GM18520 (cell line): ENCODE results near the gene SLC26A1.
"Not testable (repeated sequence)": the region's sequence is repeated elsewhere in the genome, so short reads cannot be mapped to it uniquely, and the experiment has no call there.

ENCODE experiments used
- ATAC-seq: cut with Tn5 transposase; IDR thresholded peaks from one replicate; pipeline ENCODE4 v1.9.1; 2021; ENCODE audit not compliant: unreplicated experiment

Gene SLC26A1

GRCh38 chr4:955931-956381 is 37.2 kb downstream of the SLC26A1 start:
- ATAC-seq = no peak

- no peak for ATAC-seq
These were observed 37.9 kb downstream of the SLC26A1 start for GRCh38 chr4:955161-955921.

- ATAC-seq = no peak
These were observed 38.8 kb downstream of the SLC26A1 start for GRCh38 chr4:954211-955020.

DNA sequence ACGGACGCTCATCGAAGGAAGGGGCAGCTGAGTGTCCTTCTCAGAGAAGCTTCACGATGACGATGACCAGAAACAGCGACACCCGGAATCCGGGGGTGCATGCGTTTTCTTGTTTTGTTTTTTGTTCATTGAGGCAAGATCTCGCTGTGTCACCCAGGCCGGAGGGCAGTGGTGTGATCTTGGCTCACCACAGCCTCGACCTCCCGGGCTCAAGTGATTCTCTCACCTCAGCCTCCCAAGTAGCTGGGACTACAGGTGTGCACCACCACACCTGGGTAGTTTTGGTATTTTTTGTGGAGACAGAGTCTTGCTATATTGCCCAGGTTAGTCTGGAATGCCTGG is 39.7 kb downstream of the SLC26A1 start:
- no peak for ATAC-seq

- no peak for ATAC-seq
These were observed 40.2 kb downstream of the SLC26A1 start for GRCh38 chr4:952881-953573.

- no peak for ATAC-seq
These were observed 41.4 kb downstream of the SLC26A1 start for GRCh38 chr4:951594-952468.

GRCh38 chr4:951186-951585 is 42.0 kb downstream of the SLC26A1 start:
- no peak for ATAC-seq

DNA sequence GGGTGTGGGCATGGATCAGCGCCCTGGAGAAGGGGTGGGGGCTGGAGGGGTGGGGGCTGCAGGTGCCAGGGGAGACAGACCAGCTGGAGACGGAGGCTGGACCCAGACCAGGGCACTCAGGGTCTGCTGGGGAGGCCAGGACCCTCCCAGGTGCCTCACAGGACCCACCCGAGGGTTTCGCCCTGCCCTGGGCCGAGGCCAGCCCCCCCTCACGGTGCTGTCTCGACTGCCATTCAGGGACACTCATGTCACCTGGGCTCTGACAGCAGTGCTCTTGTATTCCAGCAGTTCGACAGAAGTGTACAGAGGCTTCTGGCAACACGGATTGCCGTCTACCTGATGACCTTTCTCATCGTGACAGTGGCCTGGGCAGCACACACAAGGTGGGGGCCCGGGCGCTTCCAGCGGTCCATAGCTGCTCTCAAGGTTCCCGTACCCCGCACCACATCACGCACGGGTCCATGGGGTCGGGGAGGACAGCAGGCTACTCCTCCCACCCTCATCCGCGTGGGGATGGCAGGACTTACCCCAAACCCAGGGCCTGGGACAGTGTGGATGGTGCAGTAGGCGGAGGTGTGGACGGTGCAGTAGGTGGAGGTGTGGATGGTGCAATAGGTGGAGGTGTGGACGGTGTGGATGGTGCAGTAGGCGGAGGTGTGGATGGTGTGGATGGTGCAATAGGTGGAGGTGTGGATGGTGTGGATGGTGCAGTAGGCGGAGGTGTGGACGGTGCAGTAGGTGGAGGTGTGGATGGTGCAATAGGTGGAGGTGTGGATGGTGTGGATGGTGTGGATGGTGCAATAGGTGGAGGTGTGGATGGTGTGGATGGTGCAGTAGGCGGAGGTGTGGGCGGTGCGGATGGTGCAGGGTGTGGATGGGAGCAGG is 42.8 kb downstream of the SLC26A1 start:
- no peak for ATAC-seq

- no peak for ATAC-seq
These were observed 43.5 kb downstream of the SLC26A1 start for GRCh38 chr4:949656-950055.

DNA sequence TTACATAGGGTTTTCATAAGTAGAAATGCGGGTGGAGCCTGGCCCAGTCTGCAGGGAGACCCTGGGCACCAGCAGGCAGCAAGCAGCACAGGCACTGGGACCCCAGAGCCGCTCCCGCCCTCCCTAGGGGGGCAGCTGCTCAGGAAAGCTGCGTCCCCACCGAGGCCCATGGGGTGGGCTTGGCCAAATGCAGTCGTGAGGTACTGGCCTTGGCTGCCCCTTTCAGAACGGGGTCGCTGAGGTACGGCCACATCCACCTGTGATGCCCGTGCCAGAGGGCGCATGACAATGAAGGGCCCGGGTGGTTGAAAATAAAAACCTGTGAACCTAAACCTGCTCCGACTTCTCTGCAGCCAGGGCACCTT is 44.3 kb downstream of the SLC26A1 start:
- no peak for ATAC-seq

GRCh38 chr4:948101-948935 is 44.9 kb downstream of the SLC26A1 start:
- ATAC-seq = no peak

DNA sequence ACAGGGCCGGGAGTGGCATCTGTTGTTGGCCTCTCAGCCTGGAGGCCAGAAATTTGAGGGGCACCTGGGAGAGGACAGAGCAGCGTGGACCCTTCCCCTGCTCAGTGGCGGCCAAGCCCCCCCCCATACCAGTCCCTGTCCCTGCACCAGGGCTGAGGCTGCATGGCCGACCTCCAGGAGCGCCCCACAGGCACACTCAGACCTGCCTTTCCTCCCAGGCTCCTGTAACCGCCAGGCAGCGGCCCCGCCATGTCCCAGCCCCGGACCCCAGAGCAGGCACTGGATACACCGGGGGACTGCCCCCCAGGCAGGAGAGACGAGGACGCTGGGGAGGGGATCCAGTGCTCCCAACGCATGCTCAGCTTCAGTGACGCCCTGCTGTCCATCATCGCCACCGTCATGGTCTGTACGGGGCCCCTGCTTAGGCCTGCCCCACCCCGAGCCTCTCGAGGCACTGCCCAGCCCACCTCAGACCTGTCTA is 45.7 kb downstream of the SLC26A1 start:
- ATAC-seq = no peak

- no peak for ATAC-seq
These were observed 46.4 kb downstream of the SLC26A1 start for GRCh38 chr4:946517-947471.

DNA sequence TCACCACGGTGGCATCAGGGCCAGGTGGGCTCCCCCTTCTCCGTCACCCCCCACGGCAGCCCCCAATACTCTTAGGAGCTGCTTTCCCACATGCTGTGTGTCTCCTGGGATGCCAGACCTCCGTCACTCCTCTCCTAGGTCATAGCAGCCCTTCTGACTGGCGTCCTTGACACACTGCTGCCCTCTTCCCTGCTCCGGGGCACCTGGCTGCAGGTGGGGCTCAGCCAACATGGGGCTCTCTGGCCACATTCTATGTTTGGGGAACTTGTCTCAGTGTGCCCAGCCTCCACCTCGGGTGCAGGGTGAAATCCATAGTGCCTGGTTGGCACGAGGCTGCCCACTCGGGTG is 47.1 kb downstream of the SLC26A1 start:
- no peak for ATAC-seq

DNA sequence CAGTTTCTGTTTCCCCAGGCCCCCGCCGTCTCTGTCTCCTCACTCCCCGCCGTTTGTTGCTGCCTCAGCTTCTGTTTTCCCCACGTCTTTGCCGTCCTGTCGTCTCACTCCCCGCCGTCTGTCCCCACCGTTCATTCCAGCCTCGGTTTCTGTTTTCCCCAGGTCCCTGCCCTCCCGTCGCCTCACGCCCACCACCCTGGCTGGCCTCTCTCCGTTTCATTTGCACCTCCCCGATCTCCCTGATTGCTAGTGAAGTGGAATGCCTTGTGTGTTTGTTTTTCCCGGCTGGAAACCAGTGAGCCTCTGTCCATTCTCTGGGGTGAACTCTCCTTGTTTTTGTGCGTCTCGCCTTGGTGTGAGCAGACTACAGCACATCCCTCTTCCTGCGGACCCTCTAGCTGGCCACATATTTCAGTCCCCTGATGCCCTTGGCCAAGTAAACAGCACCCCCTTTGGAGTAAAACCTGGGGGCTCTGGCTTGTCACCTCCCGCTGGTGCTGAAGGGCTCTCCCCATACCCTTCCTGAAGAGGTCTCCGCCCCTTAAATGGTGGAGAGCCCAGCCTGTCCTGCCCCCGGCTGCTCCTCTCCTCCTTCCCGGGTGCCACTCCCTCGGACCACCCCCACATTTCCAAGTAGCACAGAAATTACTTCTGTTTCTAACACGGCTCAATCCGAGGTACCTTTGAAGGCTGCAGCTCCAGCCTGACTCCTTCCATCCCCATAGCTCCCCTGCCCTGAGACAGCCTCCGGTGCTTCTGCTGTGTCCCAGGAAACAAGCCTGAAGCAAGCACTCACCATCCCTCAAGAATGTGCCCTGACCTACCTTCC is 47.7 kb downstream of the SLC26A1 start:
- no peak for ATAC-seq

GRCh38 chr4:939508-939907 is 53.7 kb downstream of the SLC26A1 start:
- not testable (repeated sequence) for ATAC-seq
